ENCODE results near the gene TRIM59. TPM values are rescaled to one million over a fixed set of nuclear protein-coding genes. Genes with fewer than 3 reads are reported as not detected.

TRIM59 gene
- polyA plus RNA-seq, 2 donors: 2.5 to 3.5 TPM

GRCh38 chr3:160400702-160401150, 48.9 kb downstream of the TRIM59 start:
- Histone ChIP-seq H3K9me3 (ENCODE audit: control insufficient read depth in 2 of 2, insufficient read depth in 1 of 2, low read depth in 1 of 2, low read length in 1 of 2) (no peaks in the 10 kb centered on the region), H3K36me3 (ENCODE audit: control insufficient read depth in 2 of 2, insufficient read depth in 2 of 2, low read length in 1 of 2) (no peaks in the 10 kb centered on the region), H3K4me1 (ENCODE audit: control insufficient read depth in 2 of 2, insufficient read depth in 2 of 2, low read length in 1 of 2) (no peaks in the 10 kb centered on the region), H3K4me3 (ENCODE audit: low read depth in 1 of 2, low read length in 2 of 2) (peak overlapping the region; percentile 75 to 88), H3K27ac (ENCODE audit: low read depth in 2 of 2, low read length in 1 of 2) (peak overlapping the region; percentile 95 to 97), H3K27me3 (ENCODE audit: control insufficient read depth in 1 of 2, insufficient read depth in 2 of 2, low read length in 2 of 2) (no peaks in the 10 kb centered on the region)
- WGBS, 2 donors: 0 to 1% methylated on average over 51 of the region's 51 CpGs

DNA sequence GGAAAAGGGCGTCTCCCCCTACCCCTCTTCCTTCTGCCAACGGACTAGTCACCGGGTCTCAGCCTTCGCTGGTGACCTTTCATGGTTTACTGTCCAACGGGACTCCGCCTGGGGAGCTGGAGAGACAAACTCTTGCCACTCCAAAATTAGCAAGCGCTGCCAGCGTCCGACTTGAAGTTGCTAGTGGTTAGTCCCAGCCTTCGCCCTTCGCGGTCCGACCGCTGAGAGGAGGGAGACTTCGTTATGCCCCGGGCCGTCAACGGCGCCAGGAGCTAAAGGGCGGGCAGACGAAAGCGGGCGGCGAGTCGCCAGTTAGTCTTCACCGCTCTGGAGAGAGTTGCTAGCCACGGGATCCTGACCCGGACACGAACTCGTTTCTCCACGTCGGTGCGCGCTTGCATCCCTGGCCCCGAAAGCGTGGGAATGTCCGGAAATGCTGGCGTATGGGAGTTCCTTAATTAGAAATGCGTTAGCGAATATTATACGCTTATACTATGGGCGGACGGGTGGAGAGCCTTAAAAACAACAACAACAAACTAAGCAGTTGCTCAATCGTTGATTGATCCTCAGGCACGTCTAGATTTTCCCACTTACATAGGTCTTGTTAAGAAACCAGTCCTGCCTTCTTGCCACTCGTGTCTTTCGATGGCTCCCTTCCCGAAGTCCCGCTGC, 49.4 kb downstream of the TRIM59 start:
- H3K9me3 ChIP-seq (ENCODE audit: control insufficient read depth in 2 of 2, insufficient read depth in 1 of 2, low read depth in 1 of 2, low read length in 1 of 2): no peaks in the 10 kb centered on the region
- no peaks in the 10 kb centered on the region for H3K27me3 ChIP-seq (ENCODE audit: control insufficient read depth in 1 of 2, insufficient read depth in 2 of 2, low read length in 2 of 2)
- H3K4me3 ChIP-seq (ENCODE audit: low read depth in 1 of 2, low read length in 2 of 2): peak overlapping the region; percentile 75 to 88
- H3K27ac ChIP-seq (ENCODE audit: low read depth in 2 of 2, low read length in 1 of 2): peak overlapping the region; percentile 95 to 97
- 0% methylated on average over 48 to 49 of the region's 49 CpGs for WGBS, 2 donors
- H3K36me3 ChIP-seq (ENCODE audit: control insufficient read depth in 2 of 2, insufficient read depth in 2 of 2, low read length in 1 of 2): no peaks in the 10 kb centered on the region
- no peaks in the 10 kb centered on the region for H3K4me1 ChIP-seq (ENCODE audit: control insufficient read depth in 2 of 2, insufficient read depth in 2 of 2, low read length in 1 of 2)

GRCh38 chr3:160399125-160400029, 50.2 kb downstream of the TRIM59 start, which contains the start of the genes IFT80 and SMC4:
IFT80 (minus strand) TSS chr3:160399225; CDS start chr3:160384600, 14,625 bp downstream.
SMC4 (plus strand) TSS chr3:160399650; CDS start chr3:160400827, 1,177 bp downstream.
- Histone ChIP-seq H3K9me3 (ENCODE audit: control insufficient read depth in 2 of 2, insufficient read depth in 1 of 2, low read depth in 1 of 2, low read length in 1 of 2) (no peaks in the 10 kb centered on the region), H3K27me3 (ENCODE audit: control insufficient read depth in 1 of 2, insufficient read depth in 2 of 2, low read length in 2 of 2) (no peaks in the 10 kb centered on the region), H3K36me3 (ENCODE audit: control insufficient read depth in 2 of 2, insufficient read depth in 2 of 2, low read length in 1 of 2) (no peaks in the 10 kb centered on the region), H3K4me3 (ENCODE audit: low read depth in 1 of 2, low read length in 2 of 2) (peak within 1 kb of the TSS; percentile 75 to 88), H3K4me1 (ENCODE audit: control insufficient read depth in 2 of 2, insufficient read depth in 2 of 2, low read length in 1 of 2) (no peaks in the 10 kb centered on the region), H3K27ac (ENCODE audit: low read depth in 2 of 2, low read length in 1 of 2) (peak within 1 kb of the TSS; percentile 95 to 97)
- 0 to 1% methylated on average over 63 of the region's 63 CpGs for WGBS, 2 donors

DNA sequence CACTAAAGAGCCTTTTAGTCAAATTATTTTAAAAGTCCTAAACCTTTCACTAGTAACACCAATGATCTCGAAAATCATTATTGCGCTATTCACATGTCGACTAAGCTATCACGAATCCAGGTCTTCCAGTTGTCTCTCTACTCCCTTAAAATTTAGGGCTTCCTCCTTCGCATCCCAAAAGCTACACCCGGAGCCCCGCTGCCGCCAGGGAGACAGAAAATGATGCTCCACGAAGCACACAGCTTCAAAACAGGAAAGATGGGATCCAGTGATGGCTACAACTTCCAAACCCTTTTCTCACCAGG, 50.8 kb downstream of the TRIM59 start:
- Histone ChIP-seq H3K27ac (ENCODE audit: low read depth in 2 of 2, low read length in 1 of 2) (peak overlapping the region; percentile 95 to 97), H3K4me1 (ENCODE audit: control insufficient read depth in 2 of 2, insufficient read depth in 2 of 2, low read length in 1 of 2) (no peaks in the 10 kb centered on the region), H3K4me3 (ENCODE audit: low read depth in 1 of 2, low read length in 2 of 2) (peak overlapping the region; percentile 75 to 88)

DNA sequence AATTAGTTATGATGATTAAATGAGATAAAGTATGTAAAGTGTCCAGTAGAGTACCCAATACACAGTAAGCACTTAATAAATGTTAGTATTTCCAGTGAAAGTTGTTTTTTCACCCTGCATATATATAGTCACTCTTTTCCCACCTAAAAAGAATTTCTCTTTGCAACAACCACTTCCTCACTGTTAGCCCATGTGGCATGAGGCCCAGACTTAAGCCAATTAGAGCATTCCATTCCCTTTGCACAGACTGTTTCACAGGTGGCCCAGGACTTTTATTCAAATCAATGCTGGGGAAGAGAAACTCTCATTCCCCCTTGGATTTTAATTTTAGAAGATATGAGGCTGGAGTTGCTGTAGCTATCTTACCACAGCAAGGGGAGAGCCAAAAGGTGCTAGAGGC, 54.3 kb downstream of the TRIM59 start:
- no peaks in the 10 kb centered on the region for H3K9me3 ChIP-seq (ENCODE audit: control insufficient read depth in 2 of 2, insufficient read depth in 1 of 2, low read depth in 1 of 2, low read length in 1 of 2)
- no peaks in the 10 kb centered on the region for H3K4me1 ChIP-seq (ENCODE audit: control insufficient read depth in 2 of 2, insufficient read depth in 2 of 2, low read length in 1 of 2)
- H3K36me3 ChIP-seq (ENCODE audit: control insufficient read depth in 2 of 2, insufficient read depth in 2 of 2, low read length in 1 of 2): no peaks in the 10 kb centered on the region
- no peak overlapping the region for H3K4me3 ChIP-seq (ENCODE audit: low read depth in 1 of 2, low read length in 2 of 2)
- H3K27me3 ChIP-seq (ENCODE audit: control insufficient read depth in 1 of 2, insufficient read depth in 2 of 2, low read length in 2 of 2): no peaks in the 10 kb centered on the region
- no peak overlapping the region for H3K27ac ChIP-seq (ENCODE audit: low read depth in 2 of 2, low read length in 1 of 2)

More for the DNA sequence above, 50.8 kb downstream of the TRIM59 start:
- no peaks in the 10 kb centered on the region for H3K9me3 ChIP-seq (ENCODE audit: control insufficient read depth in 2 of 2, insufficient read depth in 1 of 2, low read depth in 1 of 2, low read length in 1 of 2)
- 0 to 1% methylated on average over 9 of the region's 9 CpGs for whole genome bisulfite sequencing, 2 donors
- H3K36me3 ChIP-seq (ENCODE audit: control insufficient read depth in 2 of 2, insufficient read depth in 2 of 2, low read length in 1 of 2): no peaks in the 10 kb centered on the region
- H3K27me3 ChIP-seq (ENCODE audit: control insufficient read depth in 1 of 2, insufficient read depth in 2 of 2, low read length in 2 of 2): no peaks in the 10 kb centered on the region

- H3K9me3 ChIP-seq (ENCODE audit: control insufficient read depth in 2 of 2, insufficient read depth in 1 of 2, low read depth in 1 of 2, low read length in 1 of 2): no peaks in the 10 kb centered on the region
- H3K4me1 ChIP-seq (ENCODE audit: control insufficient read depth in 2 of 2, insufficient read depth in 2 of 2, low read length in 1 of 2): no peaks in the 10 kb centered on the region
- no peak overlapping the region for H3K27ac ChIP-seq (ENCODE audit: low read depth in 2 of 2, low read length in 1 of 2)
- no peaks in the 10 kb centered on the region for H3K27me3 ChIP-seq (ENCODE audit: control insufficient read depth in 1 of 2, insufficient read depth in 2 of 2, low read length in 2 of 2)
- 92 to 95% methylated on average over 3 of the region's 3 CpGs for WGBS, 2 donors
- no peak overlapping the region for H3K4me3 ChIP-seq (ENCODE audit: low read depth in 1 of 2, low read length in 2 of 2)
- H3K36me3 ChIP-seq (ENCODE audit: control insufficient read depth in 2 of 2, insufficient read depth in 2 of 2, low read length in 1 of 2): no peaks in the 10 kb centered on the region
These were observed 55.6 kb downstream of the TRIM59 start for GRCh38 chr3:160394009-160394392.

- Histone ChIP-seq H3K9me3 (ENCODE audit: control insufficient read depth in 2 of 2, insufficient read depth in 1 of 2, low read depth in 1 of 2, low read length in 1 of 2) (no peaks in the 10 kb centered on the region), H3K4me1 (ENCODE audit: control insufficient read depth in 2 of 2, insufficient read depth in 2 of 2, low read length in 1 of 2) (no peaks in the 10 kb centered on the region)
- 87 to 93% methylated on average over 2 of the region's 2 CpGs for WGBS, 2 donors
These were observed 56.1 kb downstream of the TRIM59 start for GRCh38 chr3:160393346-160394008.

GRCh38 chr3:160392798-160393197, 56.8 kb downstream of the TRIM59 start:
- Histone ChIP-seq H3K9me3 (ENCODE audit: control insufficient read depth in 2 of 2, insufficient read depth in 1 of 2, low read depth in 1 of 2, low read length in 1 of 2) (no peaks in the 10 kb centered on the region), H3K4me1 (ENCODE audit: control insufficient read depth in 2 of 2, insufficient read depth in 2 of 2, low read length in 1 of 2) (no peaks in the 10 kb centered on the region), H3K36me3 (ENCODE audit: control insufficient read depth in 2 of 2, insufficient read depth in 2 of 2, low read length in 1 of 2) (no peaks in the 10 kb centered on the region), H3K4me3 (ENCODE audit: low read depth in 1 of 2, low read length in 2 of 2) (no peak overlapping the region), H3K27me3 (ENCODE audit: control insufficient read depth in 1 of 2, insufficient read depth in 2 of 2, low read length in 2 of 2) (no peaks in the 10 kb centered on the region), H3K27ac (ENCODE audit: low read depth in 2 of 2, low read length in 1 of 2) (no peak overlapping the region)

More at GRCh38 chr3:160393346-160394008, 56.1 kb downstream of the TRIM59 start:
- no peak overlapping the region for H3K4me3 ChIP-seq (ENCODE audit: low read depth in 1 of 2, low read length in 2 of 2)
- H3K27me3 ChIP-seq (ENCODE audit: control insufficient read depth in 1 of 2, insufficient read depth in 2 of 2, low read length in 2 of 2): no peaks in the 10 kb centered on the region
- H3K27ac ChIP-seq (ENCODE audit: low read depth in 2 of 2, low read length in 1 of 2): no peak overlapping the region
- no peaks in the 10 kb centered on the region for H3K36me3 ChIP-seq (ENCODE audit: control insufficient read depth in 2 of 2, insufficient read depth in 2 of 2, low read length in 1 of 2)

GRCh38 chr3:160390565-160391138, 58.9 kb downstream of the TRIM59 start:
- H3K9me3 ChIP-seq (ENCODE audit: control insufficient read depth in 2 of 2, insufficient read depth in 1 of 2, low read depth in 1 of 2, low read length in 1 of 2): no peaks in the 10 kb centered on the region
- 86 to 92% methylated on average over 3 of the region's 3 CpGs for WGBS, 2 donors
- H3K27me3 ChIP-seq (ENCODE audit: control insufficient read depth in 1 of 2, insufficient read depth in 2 of 2, low read length in 2 of 2): no peaks in the 10 kb centered on the region
- no peak overlapping the region for H3K27ac ChIP-seq (ENCODE audit: low read depth in 2 of 2, low read length in 1 of 2)
- H3K4me3 ChIP-seq (ENCODE audit: low read depth in 1 of 2, low read length in 2 of 2): no peak overlapping the region
- no peaks in the 10 kb centered on the region for H3K4me1 ChIP-seq (ENCODE audit: control insufficient read depth in 2 of 2, insufficient read depth in 2 of 2, low read length in 1 of 2)
- no peaks in the 10 kb centered on the region for H3K36me3 ChIP-seq (ENCODE audit: control insufficient read depth in 2 of 2, insufficient read depth in 2 of 2, low read length in 1 of 2)

Measured in esophagus (tissue), 2 donors.